ENCODE results near the gene DESI2.
"Not testable (repeated sequence)": the region's sequence is repeated elsewhere in the genome, so short reads cannot be mapped to it uniquely, and the experiment has no call there.

DNA sequence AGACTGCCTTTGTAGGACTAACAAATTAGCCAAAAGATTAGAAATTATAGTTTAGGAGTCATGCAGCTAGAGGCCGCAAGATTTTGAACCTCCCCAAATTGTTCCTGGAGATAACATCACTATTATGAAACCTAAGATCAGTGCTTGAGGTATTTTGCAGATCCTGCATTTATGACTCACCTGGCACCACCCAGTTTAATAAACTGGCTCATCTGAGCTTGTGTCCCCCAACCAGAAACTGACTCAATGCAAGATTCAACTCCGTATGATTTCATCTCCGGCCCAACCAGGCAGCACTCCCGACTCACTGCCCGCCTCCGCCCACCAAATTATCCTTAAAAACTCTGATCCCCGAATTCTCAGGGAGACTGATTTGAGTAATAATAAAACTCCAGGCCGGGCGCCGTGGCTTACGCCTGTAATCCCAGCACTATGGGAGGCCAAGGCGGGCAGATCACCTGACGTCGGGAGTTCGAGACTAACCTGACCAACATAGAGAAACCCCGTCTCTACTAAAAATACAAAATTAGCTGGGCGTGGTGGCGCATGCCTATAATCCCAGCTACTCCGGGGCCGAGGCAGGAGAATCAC is 87.2 kb downstream of the DESI2 start:
- not testable (repeated sequence) for TF ChIP-seq CTCF (IDR thresholded peaks at IDR 0.05; ENCODE audit: insufficient read depth, low read depth, low read length); EZH2 (IDR thresholded peaks at IDR 0.05; ENCODE audit: insufficient read depth, low read length)
